Endothelial cell of umbilical vein (primary cell): ENCODE data around the gene BNC1. TPM values are rescaled to one million over a fixed set of nuclear protein-coding genes. Genes with fewer than 3 reads are reported as not detected.

ENCODE experiments used
- BruUV-seq: library from RNA; stranded (reverse); fragments of 400-500 nt; replicated peaks from 2 replicates; lab custom pipeline; 2021; lab: Mats Ljungman, UMichigan
- CTCF ChIA-PET: fragments of 300-600, 350-600 bp; sonication (Branson Sonifier 250); formaldehyde crosslinking; loops from one replicate; lab custom pipeline; 2021; ENCODE audit warnings: antibody characterized with exemption, inconsistent platforms; lab: Charles Lee
- POLR2A ChIA-PET: fragments of 300-600, 350-600 bp; sonication (Branson Sonifier 250); formaldehyde crosslinking; loops from one replicate; lab custom pipeline; 2021; ENCODE audit warnings: antibody characterized with exemption, inconsistent platforms; lab: Charles Lee
- DNase-seq: peaks from one replicate; pipeline ENCODE4 v3.0.0-alpha.2; 2011; ENCODE audit warnings: low read depth, low spot score
- FAIRE-seq: peaks from 2 replicates; lab custom pipeline; 2011; peaks lifted over from hg19 to GRCh38; lab: Jason Lieb, UNC
- H2AFZ ChIP-seq: 2 replicates; pipeline ENCODE4 v1.6.0; 2012; ENCODE audit warnings: low read depth, low read length, control low read depth, inconsistent platforms
- H3K27ac ChIP-seq: 2 replicates; pipeline ENCODE4 v1.5.1; 2011; ENCODE audit warnings: low read depth, mild to moderate bottlenecking, control low read depth, low read length, moderate library complexity; ENCODE audit not compliant: insufficient read depth
- H3K27me3 ChIP-seq, 2 experiments: 2 replicates each; pipeline versions ENCODE4 v1.6.0 to v1.6.1; 2011; ENCODE audit warnings: low read length in 2 of 2, mixed read lengths in 1 of 2; ENCODE audit not compliant: control insufficient read depth in 2 of 2, insufficient read depth in 2 of 2
- H3K36me3 ChIP-seq, 2 experiments: 2 replicates in 1 of 2; 3 replicates in 1 of 2; pipeline ENCODE4 v1.5.1; 2011; ENCODE audit warnings: low read length in 2 of 2, mild to moderate bottlenecking in 1 of 2, moderate library complexity in 1 of 2; ENCODE audit not compliant: control insufficient read depth in 2 of 2, insufficient read depth in 2 of 2; ENCODE audit errors: extremely low read depth in 1 of 2
- H3K4me1 ChIP-seq: 3 replicates; pipeline ENCODE4 v1.5.1; 2011; ENCODE audit warnings: mild to moderate bottlenecking, low read length; ENCODE audit not compliant: control insufficient read depth, insufficient read depth; ENCODE audit errors: extremely low read depth
- H3K4me2 ChIP-seq: 2 replicates; pipeline ENCODE4 v1.6.1; 2011; ENCODE audit warnings: low read length, control low read depth, mixed read lengths; ENCODE audit not compliant: insufficient read depth
- H3K4me3 ChIP-seq, 3 experiments: fragments of 200-600 bp in 1 of 3; sonication (generic), shearing (Covaris generic) in 1 of 3; replicated peaks in 1 of 3; 2 replicates each; pipeline ENCODE4 v1.5.1; 2011 to 2016; ENCODE audit warnings: control low read depth in 3 of 3, low read length in 3 of 3, mild to moderate bottlenecking in 2 of 3, inconsistent platforms in 1 of 3, low read depth in 1 of 3, moderate library complexity in 1 of 3; ENCODE audit not compliant: insufficient read depth in 1 of 3
- H3K79me2 ChIP-seq: 2 replicates; pipeline ENCODE4 v1.6.0; 2012; ENCODE audit warnings: low read length, inconsistent platforms; ENCODE audit not compliant: control insufficient read depth, insufficient read depth
- H3K9ac ChIP-seq: replicated peaks from 2 replicates; pipeline ENCODE3; 2011; ENCODE audit warnings: low read length, control low read depth; ENCODE audit not compliant: insufficient read depth; ENCODE audit errors: extremely low read depth
- H3K9me1 ChIP-seq: replicated peaks from 3 replicates; pipeline ENCODE4 v1.6.0; 2011; ENCODE audit warnings: mild to moderate bottlenecking, low read length; ENCODE audit not compliant: control insufficient read depth, insufficient read depth; ENCODE audit errors: extremely low read depth
- H3K9me3 ChIP-seq: replicated peaks from 2 replicates; pipeline ENCODE4 v1.5.1; 2012; ENCODE audit warnings: low read length, inconsistent platforms; ENCODE audit not compliant: control insufficient read depth, insufficient read depth
- H4K20me1 ChIP-seq: replicated peaks from 2 replicates; pipeline ENCODE3; 2011; ENCODE audit warnings: mild to moderate bottlenecking, low read length; ENCODE audit not compliant: control insufficient read depth, insufficient read depth; ENCODE audit errors: extremely low read depth
- EZH2 ChIP-seq: IDR thresholded peaks from 2 replicates; pipeline ENCODE4 v1.6.1; 2012; ENCODE audit warnings: borderline replicate concordance, low read depth, mild to moderate bottlenecking, moderate library complexity, low read length, inconsistent platforms; ENCODE audit not compliant: severe bottlenecking
- GATA2 ChIP-seq: IDR thresholded peaks from 2 replicates; pipeline ENCODE4 v1.7.0; 2011; ENCODE audit warnings: low read depth, mild to moderate bottlenecking, moderate library complexity, mixed read lengths, low read length; ENCODE audit not compliant: insufficient read length, insufficient read depth
- JUN ChIP-seq: IDR thresholded peaks from 2 replicates; pipeline ENCODE4 v1.6.1; 2011; ENCODE audit warnings: borderline replicate concordance, low read depth; ENCODE audit not compliant: insufficient read length, insufficient read depth
- MYC ChIP-seq: IDR thresholded peaks from one replicate; pipeline ENCODE4 v1.6.1; 2011; ENCODE audit warnings: mild to moderate bottlenecking, low read depth, low read length
- POLR2A ChIP-seq: IDR thresholded peaks from 2 replicates; pipeline ENCODE4 v1.6.1; 2012; ENCODE audit warnings: low read depth, mild to moderate bottlenecking, control low read depth, low read length
- dilution Hi-C: fragments of 300-500 bp; cut with MboI; formaldehyde crosslinking; loops from one replicate; pipeline ENCODE4 v1.15.0; 2019; ENCODE audit warnings: low sequenced_read_pairs; ENCODE audit not compliant: extremely low pct_ligation_motif_present
- intact Hi-C: fragments of 100-400 bp; cut with micrococcal nuclease; formaldehyde crosslinking; loops from one replicate; pipeline ENCODE4 v1.10.0; 2022
- polyA plus RNA-seq, 4 experiments: library from polyadenylated mRNA; depleted of rRNA in 3 of 4; stranded (reverse) in 3 of 4; unstranded in 1 of 4; fragments of >200 nt; gene quantifications; 2 replicates each; pipeline versions ENCODE4 v1.2.1 to v1.2.3, GENCODE V29; 2011 to 2012; ENCODE audit warnings: missing spikeins in 1 of 4
- total RNA-seq: library from RNA; stranded (reverse); gene quantifications from 2 replicates; pipeline ENCODE4 v1.2.3, GENCODE V29; 2021
- TF ChIP-seq, protein P1 (sequence below): IDR thresholded peaks from 2 replicates; pipeline ENCODE4 v1.6.1; 2011; ENCODE audit not compliant: insufficient read depth, insufficient read length
- TF ChIP-seq, protein P2 (sequence below), 2 donors: IDR thresholded peaks; 1 replicate in 1 of 2; 2 replicates in 1 of 2; pipeline ENCODE4 v1.5.1; 2011; ENCODE audit warnings: low read length in 2 of 2, mild to moderate bottlenecking in 2 of 2, moderate library complexity in 2 of 2, control low read depth in 1 of 2, inconsistent platforms in 1 of 2, low read depth in 1 of 2; ENCODE audit not compliant: insufficient read depth in 1 of 2; ENCODE audit errors: extremely low read depth in 1 of 2

Gene BNC1
- total and polyA plus RNA-seq, 2 donors (not counting 3 experiments of a cell fraction or from before 2014, with no cell fraction given), result 3.4 to 3.9 TPM

DNA sequence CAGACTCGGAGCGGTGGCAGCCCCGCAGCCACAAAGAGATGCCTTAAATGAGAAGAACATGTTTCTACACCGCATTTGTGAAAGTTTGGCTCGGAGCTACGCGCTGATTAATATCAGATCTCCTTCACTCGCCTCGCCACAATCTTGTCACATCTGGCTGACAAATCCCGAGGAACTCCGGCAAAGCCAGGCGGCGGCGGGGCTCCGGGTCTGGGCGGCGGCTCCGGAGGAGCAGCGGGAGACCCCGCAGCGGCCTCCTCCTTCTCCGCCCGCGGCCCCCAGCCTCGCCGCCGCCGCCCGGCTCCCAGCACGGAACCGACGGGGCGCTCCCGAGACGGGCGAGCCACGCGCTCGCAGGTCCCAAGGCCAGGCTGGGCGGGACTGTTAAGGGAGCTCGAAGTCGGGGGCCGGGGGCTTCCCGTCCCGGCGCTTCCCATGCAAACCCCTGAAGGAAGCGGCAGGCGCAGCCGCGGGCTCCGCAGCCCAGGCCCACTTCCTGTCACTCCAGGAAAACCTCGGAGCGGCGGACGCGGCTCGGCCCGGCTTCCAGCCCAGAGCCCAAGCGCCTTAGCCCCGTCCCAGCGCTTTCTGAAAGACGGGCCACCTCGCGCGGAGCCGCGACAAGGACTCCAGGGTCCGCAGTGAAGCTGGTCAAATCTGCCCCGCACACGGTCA is 1.2 kb downstream of the BNC1 start:
- intact Hi-C loops, result loop anchor here (5.0 kb wide), 1 partner anchor 271 kb away; the partner anchor contains the start of gene C15orf40
- H3K36me3 ChIP-seq, result no peaks in the 10 kb centered on the region

More for the DNA sequence above, 1.2 kb downstream of the BNC1 start:
- H3K79me2 ChIP-seq, result peaks cover 14% of the 10 kb centered on the region
- H3K27me3 ChIP-seq, result peaks cover 3 to 9% of the 10 kb centered on the region in 2 experiments
- DNase-seq (peak; percentile 47), FAIRE-seq (no peak)
- H3K4me3 ChIP-seq, result peak overlapping the region; percentile 57 to 81 (median 74)
- peak overlapping the region; percentile 81 for H3K9ac ChIP-seq
- H3K4me1 ChIP-seq, result peaks cover 31% of the 10 kb centered on the region
- no peaks in the 10 kb centered on the region for H4K20me1 ChIP-seq
- no peaks in the 10 kb centered on the region for H3K9me3 ChIP-seq
- peak overlapping the region; percentile 25 for H3K27ac ChIP-seq
- BruUV-seq, result no TSS peak
- TF ChIP-seq EZH2, result peak; percentile 72
- TF ChIP-seq JUN, result no peak
- TF ChIP-seq, protein P1, sequence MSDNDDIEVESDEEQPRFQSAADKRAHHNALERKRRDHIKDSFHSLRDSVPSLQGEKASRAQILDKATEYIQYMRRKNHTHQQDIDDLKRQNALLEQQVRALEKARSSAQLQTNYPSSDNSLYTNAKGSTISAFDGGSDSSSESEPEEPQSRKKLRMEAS, result no peak
- TF ChIP-seq POLR2A, result no peak
- TF ChIP-seq MYC, result no peak
- TF ChIP-seq, protein P2, sequence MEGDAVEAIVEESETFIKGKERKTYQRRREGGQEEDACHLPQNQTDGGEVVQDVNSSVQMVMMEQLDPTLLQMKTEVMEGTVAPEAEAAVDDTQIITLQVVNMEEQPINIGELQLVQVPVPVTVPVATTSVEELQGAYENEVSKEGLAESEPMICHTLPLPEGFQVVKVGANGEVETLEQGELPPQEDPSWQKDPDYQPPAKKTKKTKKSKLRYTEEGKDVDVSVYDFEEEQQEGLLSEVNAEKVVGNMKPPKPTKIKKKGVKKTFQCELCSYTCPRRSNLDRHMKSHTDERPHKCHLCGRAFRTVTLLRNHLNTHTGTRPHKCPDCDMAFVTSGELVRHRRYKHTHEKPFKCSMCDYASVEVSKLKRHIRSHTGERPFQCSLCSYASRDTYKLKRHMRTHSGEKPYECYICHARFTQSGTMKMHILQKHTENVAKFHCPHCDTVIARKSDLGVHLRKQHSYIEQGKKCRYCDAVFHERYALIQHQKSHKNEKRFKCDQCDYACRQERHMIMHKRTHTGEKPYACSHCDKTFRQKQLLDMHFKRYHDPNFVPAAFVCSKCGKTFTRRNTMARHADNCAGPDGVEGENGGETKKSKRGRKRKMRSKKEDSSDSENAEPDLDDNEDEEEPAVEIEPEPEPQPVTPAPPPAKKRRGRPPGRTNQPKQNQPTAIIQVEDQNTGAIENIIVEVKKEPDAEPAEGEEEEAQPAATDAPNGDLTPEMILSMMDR (IDR thresholded peaks at IDR 0.05; ENCODE audit: extremely low read depth in 1 of 2, insufficient read depth in 1 of 2, low read depth in 1 of 2, low read length in 2 of 2), result no peak
- peak; percentile 12 for TF ChIP-seq GATA2
- no peaks in the 10 kb centered on the region for H3K9me1 ChIP-seq
- peak overlapping the region; percentile 77 for H2AFZ ChIP-seq
- dilution Hi-C loops, result no loop called here
- CTCF ChIA-PET, result interaction anchor here (1.1 to 2.1 kb wide), 2 partner anchors 27 to 35 kb away, joined by 6 to 12 read pairs; no protein-coding TSS in a partner anchor
- POLR2A ChIA-PET, result interaction anchor here (0.7 kb wide), 1 partner anchor 544 kb away, joined by 6 read pairs; no protein-coding TSS in a partner anchor
- peak overlapping the region; percentile 68 for H3K4me2 ChIP-seq
